GM12801 (cell line): ENCODE data around the gene PIK3R1.

Experiments
- CTCF ChIP-seq: IDR thresholded peaks from one replicate; pipeline ENCODE4 v1.5.1; 2011; ENCODE audit warnings: control low read depth; ENCODE audit not compliant: insufficient read length; ENCODE audit errors: extremely low read depth

The PIK3R1 gene

GRCh38 chr5:68335075-68335474 lies 119.5 kb downstream of the PIK3R1 start:
- no peak for TF ChIP-seq CTCF

GRCh38 chr5:68336200-68336599 lies 120.6 kb downstream of the PIK3R1 start:
- TF ChIP-seq CTCF, result no peak

- TF ChIP-seq CTCF, result no peak
Measured at GRCh38 chr5:68337235-68337634, 121.7 kb downstream of the PIK3R1 start.

GRCh38 chr5:68339921-68340321 lies 124.4 kb downstream of the PIK3R1 start:
- TF ChIP-seq CTCF, result no peak

- no peak for TF ChIP-seq CTCF
Measured at GRCh38 chr5:68341006-68341405, 125.5 kb downstream of the PIK3R1 start.

GRCh38 chr5:68342693-68343092 lies 127.1 kb downstream of the PIK3R1 start:
- TF ChIP-seq CTCF, result no peak

- no peak for TF ChIP-seq CTCF
Measured at GRCh38 chr5:68343421-68343826, 127.9 kb downstream of the PIK3R1 start.
